Measurements from ENCODE around the gene ATOSA. TPM values are rescaled to one million over a fixed set of nuclear protein-coding genes. Genes with fewer than 3 reads are reported as not detected.

ATOSA gene
- polyA plus RNA-seq, 1 donor (not counting 4 experiments of a cell fraction or from before 2014, with no cell fraction given) = 19.9 TPM

DNA sequence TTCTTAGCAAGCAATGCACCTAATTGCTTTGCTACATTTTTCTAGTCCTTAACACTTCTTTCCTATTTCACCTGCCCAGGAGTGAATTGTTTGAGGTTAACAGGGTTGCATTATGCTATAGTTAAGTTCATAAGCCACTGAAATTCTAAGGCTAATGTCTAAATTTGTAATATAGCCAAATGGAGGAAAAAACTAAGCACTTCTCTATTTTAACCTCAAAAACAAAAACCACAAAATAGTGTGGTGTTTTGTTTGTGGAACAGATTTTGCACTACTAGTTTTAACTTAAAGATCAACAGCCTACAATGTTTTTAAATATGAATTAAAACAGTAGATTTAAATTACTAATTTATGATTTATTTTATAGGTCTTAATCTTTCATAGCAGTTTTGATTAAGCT, 5.5 kb downstream of the ATOSA start:
- Histone ChIP-seq H3K4me3 (ENCODE audit: control insufficient read depth in 2 of 3, extremely low read depth in 1 of 3, insufficient read depth in 2 of 3, low read depth in 1 of 3, low read length in 3 of 3) (no peak overlapping the region), H3K9ac (ENCODE audit: control insufficient read depth, extremely low read depth, insufficient read depth, low read length) (no peak overlapping the region), H3K9me1 (ENCODE audit: control insufficient read depth, extremely low read depth, insufficient read depth, low read length) (no peaks in the 10 kb centered on the region), H3K27ac (ENCODE audit: control insufficient read depth, insufficient read depth, low read length) (no peak overlapping the region), H3K4me2 (ENCODE audit: control insufficient read depth, extremely low read depth, insufficient read depth, low read depth, low read length) (no peak overlapping the region), H3K4me1 (ENCODE audit: control insufficient read depth, extremely low read depth, insufficient read depth, low read length) (peaks cover 11% of the 10 kb centered on the region), H3K36me3 (ENCODE audit: control insufficient read depth in 2 of 2, extremely low read depth in 1 of 2, insufficient read depth in 2 of 2, low read length in 2 of 2) (peaks cover 4 to 6% of the 10 kb centered on the region in 2 experiments), H4K20me1 (ENCODE audit: control insufficient read depth, extremely low read depth, insufficient read depth, low read length) (no peaks in the 10 kb centered on the region), H3K79me2 (ENCODE audit: control insufficient read depth, insufficient read depth, low read length) (no peaks in the 10 kb centered on the region), H3K27me3 (ENCODE audit: control insufficient read depth, extremely low read depth, insufficient read depth, low read length) (no peaks in the 10 kb centered on the region), H3K9me3 (ENCODE audit: control insufficient read depth, low read depth, low read length) (no peaks in the 10 kb centered on the region), H2AFZ (ENCODE audit: control insufficient read depth, low read length) (no peak overlapping the region)
- no peak for DNase-seq (ENCODE audit: low read depth, low spot score)
- dilution Hi-C loops (cut with MboI; ENCODE audit: extremely low pct_ligation_motif_present, low sequenced_read_pairs) = no loop called here
- no peak for TF ChIP-seq EZH2 (IDR thresholded peaks at IDR 0.05; ENCODE audit: low read length)
- TF ChIP-seq, protein P1, sequence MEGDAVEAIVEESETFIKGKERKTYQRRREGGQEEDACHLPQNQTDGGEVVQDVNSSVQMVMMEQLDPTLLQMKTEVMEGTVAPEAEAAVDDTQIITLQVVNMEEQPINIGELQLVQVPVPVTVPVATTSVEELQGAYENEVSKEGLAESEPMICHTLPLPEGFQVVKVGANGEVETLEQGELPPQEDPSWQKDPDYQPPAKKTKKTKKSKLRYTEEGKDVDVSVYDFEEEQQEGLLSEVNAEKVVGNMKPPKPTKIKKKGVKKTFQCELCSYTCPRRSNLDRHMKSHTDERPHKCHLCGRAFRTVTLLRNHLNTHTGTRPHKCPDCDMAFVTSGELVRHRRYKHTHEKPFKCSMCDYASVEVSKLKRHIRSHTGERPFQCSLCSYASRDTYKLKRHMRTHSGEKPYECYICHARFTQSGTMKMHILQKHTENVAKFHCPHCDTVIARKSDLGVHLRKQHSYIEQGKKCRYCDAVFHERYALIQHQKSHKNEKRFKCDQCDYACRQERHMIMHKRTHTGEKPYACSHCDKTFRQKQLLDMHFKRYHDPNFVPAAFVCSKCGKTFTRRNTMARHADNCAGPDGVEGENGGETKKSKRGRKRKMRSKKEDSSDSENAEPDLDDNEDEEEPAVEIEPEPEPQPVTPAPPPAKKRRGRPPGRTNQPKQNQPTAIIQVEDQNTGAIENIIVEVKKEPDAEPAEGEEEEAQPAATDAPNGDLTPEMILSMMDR (optimal IDR thresholded peaks at IDR 0.05 in 1 of 3, IDR thresholded peaks at IDR 0.05 in 1 of 3, conservative IDR thresholded peaks at IDR 0.05 in 1 of 3; ENCODE audit: extremely low read depth in 1 of 3, insufficient read depth in 2 of 3, low read length in 3 of 3) = no peak
- no peak for FAIRE-seq

DNA sequence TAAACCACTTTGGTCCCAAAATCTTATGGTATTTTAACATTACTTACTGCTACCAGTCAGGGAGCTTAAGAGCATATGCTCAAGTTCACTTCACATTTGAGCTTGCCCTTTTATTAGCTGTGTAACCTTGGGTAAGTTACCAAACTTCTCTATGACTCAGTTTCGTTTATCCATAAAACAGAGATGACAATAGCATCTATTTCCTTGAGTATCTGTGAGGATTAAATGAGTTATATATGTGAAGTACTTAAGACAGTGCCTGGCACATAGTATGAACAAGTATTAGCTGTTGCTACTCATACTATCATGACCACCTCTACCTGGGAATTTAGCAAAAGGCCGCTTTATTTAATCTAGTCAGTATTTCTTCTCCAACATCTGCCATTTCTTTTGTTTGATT, 5.9 kb downstream of the ATOSA start:
- FAIRE-seq (no peak), DNase-seq (ENCODE audit: low read depth, low spot score) (no peak)
- H3K4me2 ChIP-seq (ENCODE audit: control insufficient read depth, extremely low read depth, insufficient read depth, low read depth, low read length) = no peak overlapping the region
- H2AFZ ChIP-seq (ENCODE audit: control insufficient read depth, low read length) = no peak overlapping the region
- no peaks in the 10 kb centered on the region for H4K20me1 ChIP-seq (ENCODE audit: control insufficient read depth, extremely low read depth, insufficient read depth, low read length)
- TF ChIP-seq, protein P1 (optimal IDR thresholded peaks at IDR 0.05 in 1 of 3, IDR thresholded peaks at IDR 0.05 in 1 of 3, conservative IDR thresholded peaks at IDR 0.05 in 1 of 3; ENCODE audit: extremely low read depth in 1 of 3, insufficient read depth in 2 of 3, low read length in 3 of 3) = no peak
- no peak for TF ChIP-seq EZH2 (IDR thresholded peaks at IDR 0.05; ENCODE audit: low read length)
- H3K27me3 ChIP-seq (ENCODE audit: control insufficient read depth, extremely low read depth, insufficient read depth, low read length) = no peaks in the 10 kb centered on the region
- no peaks in the 10 kb centered on the region for H3K9me3 ChIP-seq (ENCODE audit: control insufficient read depth, low read depth, low read length)
- no peak overlapping the region for H3K4me3 ChIP-seq (ENCODE audit: control insufficient read depth in 2 of 3, extremely low read depth in 1 of 3, insufficient read depth in 2 of 3, low read depth in 1 of 3, low read length in 3 of 3)
- dilution Hi-C loops (cut with MboI; ENCODE audit: extremely low pct_ligation_motif_present, low sequenced_read_pairs) = no loop called here
- no peaks in the 10 kb centered on the region for H3K9me1 ChIP-seq (ENCODE audit: control insufficient read depth, extremely low read depth, insufficient read depth, low read length)
- H3K79me2 ChIP-seq (ENCODE audit: control insufficient read depth, insufficient read depth, low read length) = no peaks in the 10 kb centered on the region
- H3K36me3 ChIP-seq (ENCODE audit: control insufficient read depth in 2 of 2, extremely low read depth in 1 of 2, insufficient read depth in 2 of 2, low read length in 2 of 2) = peaks cover 4 to 6% of the 10 kb centered on the region in 2 experiments
- H3K4me1 ChIP-seq (ENCODE audit: control insufficient read depth, extremely low read depth, insufficient read depth, low read length) = peaks cover 11% of the 10 kb centered on the region
- no peak overlapping the region for H3K27ac ChIP-seq (ENCODE audit: control insufficient read depth, insufficient read depth, low read length)
- H3K9ac ChIP-seq (ENCODE audit: control insufficient read depth, extremely low read depth, insufficient read depth, low read length) = no peak overlapping the region
